ENCODE measurements around the gene LCN6.

DNA sequence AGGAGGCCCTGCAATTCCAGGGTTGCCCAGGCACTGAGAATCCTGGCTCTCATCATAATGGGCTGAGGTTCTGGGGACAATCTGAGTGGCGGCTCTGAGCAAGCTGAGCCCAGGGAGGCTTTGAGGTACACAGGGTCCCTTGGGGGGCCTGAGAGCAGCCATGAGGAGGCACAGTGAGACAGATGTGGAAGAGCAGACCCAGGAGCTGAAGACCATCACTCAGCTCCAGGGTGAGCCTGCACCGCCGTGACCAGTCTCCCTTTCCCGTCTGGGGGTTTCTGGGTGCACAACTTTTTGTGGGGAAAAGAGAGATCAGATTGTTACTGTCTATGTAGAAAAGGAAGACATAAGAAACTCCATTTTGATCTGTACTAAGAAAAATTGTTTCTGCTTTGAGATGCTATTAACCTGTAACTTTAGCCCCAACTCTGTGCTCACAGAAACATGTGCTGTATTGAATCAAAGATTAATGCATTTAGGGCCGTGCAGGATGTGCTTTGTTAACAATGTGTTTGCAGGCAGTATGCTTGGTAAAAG lies 48.0 kb upstream of the LCN6 start, which contains the start of gene CCDC183:
- TF ChIP-seq, protein P1, sequence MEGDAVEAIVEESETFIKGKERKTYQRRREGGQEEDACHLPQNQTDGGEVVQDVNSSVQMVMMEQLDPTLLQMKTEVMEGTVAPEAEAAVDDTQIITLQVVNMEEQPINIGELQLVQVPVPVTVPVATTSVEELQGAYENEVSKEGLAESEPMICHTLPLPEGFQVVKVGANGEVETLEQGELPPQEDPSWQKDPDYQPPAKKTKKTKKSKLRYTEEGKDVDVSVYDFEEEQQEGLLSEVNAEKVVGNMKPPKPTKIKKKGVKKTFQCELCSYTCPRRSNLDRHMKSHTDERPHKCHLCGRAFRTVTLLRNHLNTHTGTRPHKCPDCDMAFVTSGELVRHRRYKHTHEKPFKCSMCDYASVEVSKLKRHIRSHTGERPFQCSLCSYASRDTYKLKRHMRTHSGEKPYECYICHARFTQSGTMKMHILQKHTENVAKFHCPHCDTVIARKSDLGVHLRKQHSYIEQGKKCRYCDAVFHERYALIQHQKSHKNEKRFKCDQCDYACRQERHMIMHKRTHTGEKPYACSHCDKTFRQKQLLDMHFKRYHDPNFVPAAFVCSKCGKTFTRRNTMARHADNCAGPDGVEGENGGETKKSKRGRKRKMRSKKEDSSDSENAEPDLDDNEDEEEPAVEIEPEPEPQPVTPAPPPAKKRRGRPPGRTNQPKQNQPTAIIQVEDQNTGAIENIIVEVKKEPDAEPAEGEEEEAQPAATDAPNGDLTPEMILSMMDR (IDR thresholded peaks at IDR 0.05), result no peak
- TF ChIP-seq POLR2A (IDR thresholded peaks at IDR 0.05), result no peak
